NCI-H526 (cell line): ENCODE data around the gene ANXA8.

ENCODE experiments used
- DNase-seq, 2 experiments: peaks; one replicate each; lab custom pipeline; 2025; lab: John Stamatoyannopoulos, UW

ANXA8 gene

DNA sequence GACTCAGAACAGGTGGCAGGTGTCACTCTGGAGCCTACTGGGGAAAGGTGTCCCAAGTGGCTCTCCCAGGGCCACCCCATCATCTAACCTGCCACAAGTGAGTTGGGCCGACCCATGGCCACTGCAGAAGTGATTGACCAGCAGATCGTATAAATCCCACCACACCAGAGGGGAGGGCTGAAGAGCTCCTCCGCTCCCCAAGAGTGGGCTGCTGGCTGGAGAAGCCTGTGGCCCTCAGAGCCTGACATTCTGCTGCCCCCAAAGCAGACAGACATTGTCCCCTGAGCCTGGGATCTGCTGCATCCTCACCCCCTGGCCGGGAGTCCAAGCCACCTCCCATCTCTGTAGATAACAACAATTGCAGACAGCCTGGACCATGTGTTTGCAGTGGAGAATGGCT lies 36.7 kb downstream of the ANXA8 start:
- DNase-seq: no peak

DNA sequence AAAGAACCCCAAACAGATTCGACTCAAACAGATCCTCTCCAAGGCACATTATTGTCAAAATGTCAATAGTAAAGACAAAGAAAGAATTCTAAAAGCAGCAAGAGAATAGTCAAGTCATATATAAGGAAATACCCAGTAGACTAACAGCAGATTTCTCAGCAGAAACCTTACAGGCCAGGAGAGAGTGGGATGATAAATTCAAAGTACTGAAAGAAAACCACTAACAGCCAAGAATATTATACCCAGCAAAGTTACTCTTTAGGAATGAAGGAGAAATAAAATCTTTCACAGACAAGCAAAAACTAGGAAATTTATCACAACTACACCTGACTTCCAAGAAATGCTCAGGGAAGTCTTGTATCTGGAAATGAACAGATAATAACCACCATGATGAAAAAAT lies 38.2 kb downstream of the ANXA8 start:
- DNase-seq: no peak

DNA sequence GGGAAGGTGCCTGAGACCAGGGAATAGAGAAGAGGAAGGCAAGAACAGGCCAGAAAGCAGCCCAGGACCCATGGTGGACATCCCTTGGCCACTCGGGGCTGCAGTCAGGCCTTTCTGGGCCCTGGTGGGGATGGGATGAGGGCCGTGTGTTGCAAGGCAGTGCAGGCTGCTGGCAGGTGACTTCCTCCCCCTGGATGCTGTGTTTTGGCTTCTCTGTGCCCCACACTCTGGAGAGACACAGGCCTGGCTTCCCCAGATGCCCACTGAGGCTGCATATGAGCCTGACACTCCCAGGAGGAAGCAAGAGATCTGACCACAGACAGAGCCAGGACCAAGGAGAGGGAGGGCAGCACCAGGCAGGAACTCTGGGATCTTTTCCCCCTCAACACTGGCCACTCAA lies 39.9 kb downstream of the ANXA8 start:
- no peak for DNase-seq

DNA sequence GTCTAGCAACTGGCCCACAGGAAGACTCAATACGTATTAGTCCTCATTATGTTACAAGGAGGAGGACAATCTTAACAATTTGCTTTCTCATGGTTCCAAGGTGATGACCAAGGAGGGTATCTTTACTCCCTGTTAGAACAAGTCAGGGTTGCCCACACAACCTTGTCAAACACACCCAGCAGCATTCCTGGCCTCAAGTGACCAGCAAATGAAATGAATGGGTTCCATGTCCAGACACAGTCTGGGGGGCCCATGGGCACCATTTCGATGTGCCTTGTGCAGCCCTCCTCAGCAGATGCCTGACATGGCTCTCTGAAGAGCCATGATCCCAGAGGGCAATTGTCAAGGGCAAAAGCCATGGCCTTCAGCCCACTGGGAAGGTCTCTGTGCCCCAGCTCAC lies 40.8 kb downstream of the ANXA8 start:
- DNase-seq: no peak

DNA sequence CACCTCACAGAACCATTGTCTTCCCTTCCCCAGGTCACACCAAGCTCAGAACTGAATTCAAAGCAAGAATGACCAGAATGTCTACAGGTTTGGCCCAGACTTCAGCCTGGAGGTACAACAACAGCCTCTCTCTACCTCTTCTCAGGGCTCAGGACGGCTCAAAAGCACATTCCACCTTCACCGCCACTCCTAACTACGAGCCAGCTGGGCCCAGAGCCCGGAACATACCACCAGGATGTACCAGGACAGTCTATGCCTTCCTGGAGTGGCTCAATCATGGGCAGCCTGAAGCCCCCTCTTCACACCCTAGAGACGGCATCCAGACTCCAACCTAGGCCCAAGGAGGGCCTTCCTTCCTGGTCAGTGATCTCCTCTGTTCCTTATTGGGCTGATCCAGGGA lies 41.6 kb downstream of the ANXA8 start:
- DNase-seq: no peak

DNA sequence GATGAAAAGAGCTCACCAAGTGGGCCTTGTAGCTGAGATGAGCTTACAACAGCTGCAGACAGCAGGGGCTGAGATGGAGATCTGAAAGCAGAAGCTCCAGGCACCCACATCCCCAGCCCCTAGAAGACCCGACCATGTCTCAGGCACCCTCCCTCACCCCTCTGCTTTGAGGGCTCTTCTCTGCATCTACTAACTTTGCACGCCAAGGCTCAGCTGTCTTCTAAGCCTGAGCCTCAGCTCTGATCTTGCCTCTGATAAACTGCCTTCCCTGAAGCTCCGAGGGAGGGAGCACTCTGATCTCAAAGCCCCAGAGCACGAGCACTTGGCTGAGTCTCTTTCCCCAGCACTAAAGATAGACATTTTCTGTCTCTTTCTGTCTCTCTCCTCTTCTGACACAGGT lies 42.0 kb downstream of the ANXA8 start:
- DNase-seq: no peak

DNA sequence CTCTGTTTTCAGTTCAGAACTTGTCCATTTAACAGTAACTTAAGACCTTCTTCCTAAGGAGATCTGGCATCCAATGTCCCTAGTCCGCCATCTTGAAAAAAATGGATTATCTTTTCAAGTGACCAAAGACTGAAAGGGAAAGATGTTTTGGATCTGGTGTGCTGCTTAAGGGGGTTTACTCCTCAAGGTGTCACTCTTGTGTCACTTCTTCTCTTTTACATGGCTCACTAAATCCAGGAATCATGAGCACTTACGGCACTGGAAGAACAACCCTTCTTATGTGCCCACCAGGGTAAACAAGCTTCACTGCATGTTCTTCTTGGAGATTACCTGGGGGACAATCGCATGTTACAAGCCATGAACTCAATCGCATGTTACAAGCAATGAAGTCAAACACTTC lies 43.7 kb downstream of the ANXA8 start:
- DNase-seq: no peak

DNA sequence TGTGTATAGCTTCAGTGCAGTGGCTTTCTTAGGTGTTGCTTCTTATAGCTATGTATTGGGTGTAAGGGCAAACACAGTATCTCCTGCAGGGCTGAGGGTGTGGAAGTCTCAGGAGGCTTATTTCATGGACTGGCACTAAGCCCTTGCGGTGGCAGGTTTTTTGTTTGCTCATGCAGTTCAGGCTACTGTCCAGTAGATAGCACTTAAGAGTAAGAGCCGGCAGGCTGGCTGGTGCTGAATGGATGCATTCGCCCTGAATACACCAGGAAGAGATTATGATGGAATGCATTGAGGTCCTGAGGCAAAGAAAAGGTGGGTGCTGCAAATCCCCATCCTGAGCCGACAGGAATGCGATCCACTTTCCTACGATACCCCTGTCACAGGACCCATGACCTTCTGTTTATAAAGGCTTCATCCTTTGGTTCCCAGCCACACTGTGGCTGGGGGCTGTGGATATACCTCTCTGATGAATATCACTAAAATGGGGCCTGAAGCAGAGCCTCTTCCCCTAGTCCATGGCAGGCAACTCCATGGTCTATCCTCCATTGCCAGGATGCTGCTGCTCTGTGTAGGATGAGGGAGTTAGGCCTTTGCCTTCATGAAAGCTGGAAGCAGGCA lies 44.9 kb downstream of the ANXA8 start:
- peak in 1 of 2 experiments; percentile 57 for DNase-seq

DNA sequence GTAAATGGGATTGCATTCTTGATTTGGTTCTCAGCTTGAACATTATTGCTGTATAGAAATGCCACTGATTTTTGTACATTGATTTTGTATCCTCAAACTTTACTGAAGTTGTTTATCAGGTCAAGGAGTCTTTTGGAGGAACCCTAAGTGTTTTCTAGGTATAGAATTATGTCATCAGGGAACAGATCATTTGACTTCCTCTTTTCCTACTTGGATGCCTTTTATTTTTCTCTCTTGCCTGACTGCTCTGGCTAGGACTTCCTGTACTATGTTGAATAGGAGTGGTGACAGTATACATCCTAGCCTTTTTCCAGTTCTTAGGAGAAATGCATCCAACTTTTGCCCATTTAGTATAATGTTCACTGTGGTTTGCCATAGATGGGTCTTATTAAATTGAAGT lies 48.8 kb downstream of the ANXA8 start:
- no peak for DNase-seq

DNA sequence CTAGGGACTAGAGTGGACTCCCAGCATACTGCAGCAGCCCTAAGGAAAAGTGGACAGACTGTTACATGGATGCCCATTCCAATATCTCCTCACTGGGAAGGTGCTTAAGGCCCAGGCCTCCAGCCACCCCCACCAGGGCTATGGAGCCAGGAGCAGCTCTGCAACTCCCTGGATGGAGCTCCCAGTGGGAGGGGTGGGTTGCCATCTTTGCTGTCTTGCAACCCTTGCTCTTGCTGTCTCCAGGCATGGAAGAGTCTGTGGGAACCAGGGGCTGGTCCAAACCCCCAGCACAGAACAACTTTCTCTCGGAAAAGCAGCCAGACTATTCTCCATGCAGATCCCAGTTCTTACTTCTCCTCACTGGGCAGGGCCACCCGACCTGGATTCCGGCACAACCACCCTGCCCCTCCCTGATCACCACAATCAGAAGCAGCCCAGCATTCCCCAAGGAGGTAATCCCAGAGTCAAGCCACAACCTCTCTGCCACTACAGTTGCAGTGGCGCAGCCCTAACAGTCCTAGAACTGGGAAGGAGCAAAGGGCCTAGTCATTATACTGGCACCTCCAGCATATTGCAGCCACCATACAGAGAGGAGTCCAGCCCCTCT lies 58.0 kb downstream of the ANXA8 start:
- no peak for DNase-seq

DNA sequence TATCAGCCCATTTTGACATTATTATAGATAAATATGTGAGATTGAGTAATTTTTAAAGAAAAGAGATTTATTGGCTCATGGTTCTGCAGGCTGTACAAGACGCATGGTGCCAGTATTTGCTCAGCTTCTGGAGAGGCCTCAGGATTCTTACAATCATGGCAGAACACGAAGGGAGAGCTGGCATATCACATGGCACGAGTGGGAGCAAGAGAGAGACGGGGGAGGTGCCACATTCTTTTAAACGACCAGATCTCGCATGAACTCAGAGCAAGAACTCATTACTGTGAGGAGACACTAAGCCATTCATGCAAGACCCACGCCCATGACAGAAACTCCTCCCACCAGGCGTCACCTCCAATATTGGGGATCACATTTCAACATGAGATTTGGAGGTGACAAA lies 59.7 kb downstream of the ANXA8 start:
- DNase-seq: no peak

DNA sequence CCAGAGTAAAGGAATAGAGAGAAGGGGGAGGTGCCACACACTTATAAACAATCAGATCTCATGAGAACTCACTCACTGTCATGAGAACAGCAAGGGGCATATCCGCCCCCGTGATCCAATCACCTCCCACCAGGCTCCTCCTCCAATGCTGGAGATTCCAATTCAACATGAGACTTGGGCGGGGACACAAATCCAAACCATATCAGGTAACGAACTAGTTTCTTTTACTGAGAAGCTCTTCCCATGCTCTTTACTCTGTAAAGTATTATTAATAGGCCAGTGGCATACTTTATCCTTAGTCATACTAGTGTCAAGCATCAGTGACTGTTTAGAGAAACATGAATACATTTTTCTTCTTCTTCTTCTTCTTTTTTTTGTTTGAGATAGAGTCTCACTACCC lies 60.4 kb downstream of the ANXA8 start:
- DNase-seq: no peak

DNA sequence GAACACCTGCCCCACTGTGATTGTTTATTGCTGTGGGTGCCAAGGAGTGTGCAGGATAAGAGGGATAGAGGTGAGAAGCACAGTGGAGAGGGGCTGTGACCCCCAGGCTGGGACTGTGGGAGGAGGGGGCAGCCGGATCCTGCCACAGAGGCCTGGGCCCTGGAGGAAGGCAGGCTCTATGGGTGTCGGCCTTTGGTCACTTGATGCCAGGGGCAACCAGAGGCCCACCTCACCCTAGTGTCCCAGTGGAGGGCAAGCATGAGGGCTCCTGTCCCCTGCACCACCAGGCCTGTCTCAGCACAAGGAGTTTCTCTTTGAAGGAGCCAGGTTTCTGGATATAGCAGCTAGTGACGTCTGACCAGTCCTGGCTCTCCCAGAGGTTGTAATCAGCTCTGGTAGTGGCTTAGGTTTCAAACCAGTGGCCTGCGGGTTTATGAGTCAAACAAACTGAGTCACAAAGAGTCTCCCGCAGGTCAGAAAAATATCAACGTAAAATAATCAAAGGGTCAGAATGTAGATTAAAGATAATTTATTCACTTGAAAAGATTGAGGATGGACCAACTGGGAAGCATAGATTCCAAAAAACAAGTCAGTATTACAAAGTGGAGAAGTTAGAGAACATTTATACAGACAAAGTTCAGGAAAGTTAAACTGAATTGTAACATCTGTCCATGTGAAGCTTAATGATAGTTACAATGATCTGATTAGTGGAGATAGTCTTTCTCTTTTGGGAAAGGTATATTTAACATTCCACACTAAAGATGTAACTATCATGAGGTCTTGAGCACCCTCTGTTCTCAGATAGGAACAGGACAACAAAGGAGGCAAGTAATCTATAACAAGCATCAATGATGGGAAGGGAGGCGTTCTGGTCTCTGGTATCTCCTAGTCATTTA lies 62.6 kb downstream of the ANXA8 start:
- DNase-seq: no peak

DNA sequence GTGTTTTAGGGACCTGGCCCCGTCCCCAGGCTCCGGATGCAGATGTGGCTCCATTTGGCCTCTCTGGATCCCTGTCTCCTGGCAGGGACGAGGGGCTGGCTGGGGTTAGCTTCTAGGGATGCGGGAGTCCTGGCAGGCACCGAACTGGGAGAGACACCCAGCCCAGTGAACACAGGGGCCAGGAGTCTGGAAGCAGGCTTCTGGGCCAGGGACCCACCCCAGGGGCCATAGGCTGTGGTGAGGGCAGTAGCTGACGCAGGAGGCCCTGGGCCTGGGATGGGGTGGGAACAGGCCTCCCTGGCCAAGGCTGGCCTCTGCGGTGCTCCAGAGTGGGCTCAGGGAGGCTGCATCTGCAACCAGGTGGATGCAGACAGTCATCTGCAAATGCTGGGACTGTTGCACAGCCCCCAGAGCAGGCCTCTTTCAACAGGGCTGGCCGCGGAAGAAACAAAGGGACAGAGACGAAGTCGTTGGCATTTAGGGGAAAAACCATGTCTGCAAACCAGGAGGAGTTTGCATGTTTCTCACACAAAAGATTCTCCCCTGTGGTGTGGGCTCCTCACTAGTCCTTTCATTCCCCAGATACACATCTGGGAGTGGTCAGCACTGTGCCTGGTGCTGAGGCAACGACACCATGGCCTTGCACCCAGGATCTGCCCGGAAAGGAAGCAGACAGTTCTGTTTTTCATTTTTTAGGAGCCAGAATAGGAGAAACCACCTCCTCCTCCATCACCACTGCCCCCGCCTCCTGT lies 63.4 kb downstream of the ANXA8 start:
- no peak for DNase-seq

DNA sequence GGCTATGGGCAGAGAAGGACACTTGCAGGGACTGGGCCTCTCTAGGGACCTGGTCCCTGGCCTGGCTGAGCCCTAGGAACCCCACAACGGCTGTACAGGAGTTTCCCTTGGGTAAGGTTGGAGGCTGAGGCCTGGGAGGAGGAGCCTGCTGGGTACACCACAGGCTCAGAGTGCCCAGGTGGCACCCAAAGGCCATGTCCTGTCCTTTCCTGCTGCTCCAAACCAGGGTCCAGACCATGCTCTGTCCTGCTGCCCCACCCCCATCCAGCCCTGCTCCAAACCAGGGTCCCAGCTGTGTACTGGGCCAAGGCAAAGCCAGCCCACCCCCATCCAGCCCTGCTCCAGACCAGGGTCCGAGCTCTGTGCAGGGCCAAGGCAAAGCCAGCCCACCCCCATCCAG lies 64.5 kb downstream of the ANXA8 start:
- no peak for DNase-seq

DNA sequence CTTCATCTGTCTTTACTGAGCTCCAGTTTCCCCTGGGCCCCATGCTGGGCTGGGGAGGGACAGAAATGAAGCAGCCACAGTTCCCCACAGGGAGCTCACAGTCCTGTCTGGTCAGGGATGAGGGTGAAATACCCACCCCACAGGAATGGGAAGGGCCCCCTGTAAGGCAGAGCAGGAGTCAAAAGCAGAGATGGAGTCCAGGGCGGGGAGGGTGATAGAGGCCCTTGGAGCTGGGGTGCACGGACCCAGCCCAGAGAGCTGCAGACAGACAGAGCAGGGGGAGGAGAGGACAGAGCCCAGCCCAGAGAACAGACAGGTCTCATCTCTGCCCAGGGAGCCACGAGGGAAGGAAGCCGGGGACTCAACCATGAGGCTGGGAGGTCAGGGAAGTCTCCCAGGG lies 64.9 kb downstream of the ANXA8 start:
- DNase-seq: no peak

DNA sequence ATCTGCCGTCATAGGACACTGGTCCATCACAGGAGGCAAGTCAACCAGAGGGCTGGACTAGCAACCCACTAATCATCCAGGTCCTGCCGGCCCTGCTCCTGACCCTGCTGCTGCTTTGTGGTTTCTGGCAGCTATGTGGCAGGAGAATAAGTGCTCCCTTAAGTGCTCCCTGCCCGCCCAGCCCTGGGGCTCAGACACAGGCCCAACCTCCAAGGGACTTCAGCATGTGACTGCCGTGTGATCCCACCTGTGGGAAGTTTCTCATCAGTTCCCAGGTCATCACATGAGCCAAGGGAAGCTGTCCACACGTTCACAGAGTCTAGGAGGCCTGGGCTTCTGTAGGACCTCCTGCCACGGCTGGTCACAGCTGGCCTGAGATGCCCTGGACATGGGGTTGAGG lies 65.6 kb downstream of the ANXA8 start:
- DNase-seq: no peak
